Naive thymus-derived CD4-positive, alpha-beta T cell (primary cell): ENCODE data around the gene GDF2. TPM values are rescaled to one million over a fixed set of nuclear protein-coding genes. Genes with fewer than 3 reads are reported as not detected.

Source experiments
- ATAC-seq: fragments of 150-1000 bp; cut with Tn5 transposase; 2 replicates; pipeline ENCODE4 v1.10.0; 2021; ENCODE audit warnings: mild to moderate bottlenecking, moderate library complexity
- CTCF ChIA-PET: fragments of 350-600 bp; sonication (Branson Sonifier 250); formaldehyde crosslinking; loops from one replicate; lab custom pipeline; 2021; ENCODE audit warnings: antibody characterized with exemption; lab: Charles Lee
- POLR2A ChIA-PET: fragments of 350-600 bp; sonication (Branson Sonifier 250); formaldehyde crosslinking; loops from one replicate; lab custom pipeline; 2021; ENCODE audit warnings: antibody characterized with exemption, inconsistent platforms; lab: Charles Lee
- DNase-seq, 9 donors: peaks; one replicate each; pipeline versions ENCODE4 v3.0.0 to v3.0.0-alpha.2; 2020 to 2022; ENCODE audit warnings: mixed read lengths in 1 of 9
- H3K27ac ChIP-seq: one replicate; pipeline ENCODE4 v1.7.0; 2013; ENCODE audit warnings: mild to moderate bottlenecking, low read depth, low read length, moderate library complexity
- H3K27me3 ChIP-seq, 2 donors: one replicate each; pipeline ENCODE4 v1.7.0; 2013; ENCODE audit warnings: low read length in 2 of 2, mild to moderate bottlenecking in 2 of 2, moderate library complexity in 2 of 2; ENCODE audit not compliant: control insufficient read depth in 2 of 2, insufficient read depth in 2 of 2
- H3K36me3 ChIP-seq, 3 experiments: 1 replicate in 2 of 3; 2 replicates in 1 of 3; pipeline ENCODE4 v1.7.0; 2013; ENCODE audit warnings: low read length in 3 of 3, mild to moderate bottlenecking in 3 of 3, moderate library complexity in 1 of 3; ENCODE audit not compliant: insufficient read depth in 3 of 3, control insufficient read depth in 2 of 3
- H3K4me1 ChIP-seq, 2 donors: one replicate each; pipeline ENCODE4 v1.7.0; 2013; ENCODE audit warnings: low read length in 2 of 2, mild to moderate bottlenecking in 2 of 2, moderate library complexity in 1 of 2; ENCODE audit not compliant: control insufficient read depth in 2 of 2, insufficient read depth in 2 of 2
- H3K4me3 ChIP-seq: 2 replicates; pipeline ENCODE4 v1.7.0; 2013; ENCODE audit warnings: mild to moderate bottlenecking, low read length
- H3K9me3 ChIP-seq, 3 experiments: 1 replicate in 2 of 3; 2 replicates in 1 of 3; pipeline ENCODE4 v1.7.0; 2013; ENCODE audit warnings: low read length in 3 of 3; ENCODE audit not compliant: control insufficient read depth in 2 of 3
- H3K27ac Mint-ChIP-seq, 9 donors: one replicate each; pipeline ENCODE4 v1.8.0; 2020 to 2022; ENCODE audit warnings: mixed read lengths in 9 of 9, mild to moderate bottlenecking in 8 of 9, moderate library complexity in 5 of 9, inconsistent platforms in 2 of 9
- H3K27me3 Mint-ChIP-seq, 5 donors: one replicate each; pipeline ENCODE4 v1.8.0; 2021 to 2022; ENCODE audit warnings: mixed read lengths in 5 of 5, mild to moderate bottlenecking in 1 of 5
- H3K36me3 Mint-ChIP-seq, 5 donors: one replicate each; pipeline ENCODE4 v1.8.0; 2020 to 2022; ENCODE audit warnings: mixed read lengths in 5 of 5, mild to moderate bottlenecking in 3 of 5, inconsistent platforms in 1 of 5
- H3K4me1 Mint-ChIP-seq, 7 donors: one replicate each; pipeline ENCODE4 v1.8.0; 2020 to 2022; ENCODE audit warnings: mixed read lengths in 7 of 7, mild to moderate bottlenecking in 3 of 7, inconsistent platforms in 1 of 7
- H3K4me3 Mint-ChIP-seq, 10 donors: one replicate each; pipeline ENCODE4 v1.8.0; 2020 to 2022; ENCODE audit warnings: mild to moderate bottlenecking in 10 of 10, mixed read lengths in 10 of 10, moderate library complexity in 6 of 10, inconsistent platforms in 2 of 10
- H3K9me3 Mint-ChIP-seq, 11 donors: one replicate each; pipeline ENCODE4 v1.8.0; 2020 to 2022; ENCODE audit warnings: mixed read lengths in 11 of 11, mild to moderate bottlenecking in 4 of 11, inconsistent platforms in 1 of 11, moderate library complexity in 1 of 11
- intact Hi-C, 2 donors: fragments of 100-400 bp; cut with micrococcal nuclease; formaldehyde crosslinking; loops; one replicate each; pipeline ENCODE4 v1.15.1; 2023
- polyA plus RNA-seq, 2 donors: library from polyadenylated mRNA; unstranded; fragments of 300-500 nt; fragmentation: Illumina TruSeq; gene quantifications; one replicate each; pipeline ENCODE4 v1.2.3, GENCODE V29; 2021
- total RNA-seq, 6 experiments: library from RNA in 5 of 6; stranded (reverse) in 5 of 6; gene quantifications; 1 replicate in 5 of 6; 2 replicates in 1 of 6; pipeline ENCODE4 v1.2.3 and lab custom pipeline; 2021 to 2026

The GDF2 gene
- total and polyA plus RNA-seq, 7 experiments from 2014 or later = not detected

- no peaks in the 10 kb centered on the region for H3K9me3 Mint-ChIP-seq
- Histone ChIP-seq H3K9me3 (no peaks in the 10 kb centered on the region), H3K36me3 (no peaks in the 10 kb centered on the region), H3K4me3 (no peak overlapping the region), H3K27ac (no peak overlapping the region), H3K4me1 (no peaks in the 10 kb centered on the region), H3K27me3 (no peaks in the 10 kb centered on the region)
- intact Hi-C loops = loop anchor here (1.0 kb wide), 3 partner anchors 28 to 316 kb away; no protein-coding TSS in a partner anchor
- H3K27ac Mint-ChIP-seq = no peak overlapping the region
- DNase-seq (peak in 1 of 9 donors; percentile 3), ATAC-seq (peak; percentile 14)
- peaks cover 0 to 5% (median 0%) of the 10 kb centered on the region in 7 donors for H3K4me1 Mint-ChIP-seq
- H3K36me3 Mint-ChIP-seq = no peaks in the 10 kb centered on the region
- ChIA-PET CTCF (interaction anchor here (0.8 to 2.0 kb wide), 6 partner anchors 28 to 345 kb away, joined by 3 to 15 read pairs (median 4); no protein-coding TSS in a partner anchor), POLR2A (no interaction called here)
- peaks cover 4 to 19% (median 11%) of the 10 kb centered on the region in 5 donors for H3K27me3 Mint-ChIP-seq
- no peak overlapping the region for H3K4me3 Mint-ChIP-seq
Observed at GRCh38 chr10:47339759-47340607, 17.7 kb downstream of the GDF2 start.

- H3K27me3 ChIP-seq = no peaks in the 10 kb centered on the region
- H3K4me3 Mint-ChIP-seq = no peak overlapping the region
- intact Hi-C loops = loop anchor here (1.0 kb wide), 3 partner anchors 28 to 316 kb away; no protein-coding TSS in a partner anchor
- ATAC-seq = peak; percentile 88
- H3K27ac ChIP-seq = no peak overlapping the region
- H3K9me3 Mint-ChIP-seq = no peaks in the 10 kb centered on the region
- peaks cover 0 to 5% (median 0%) of the 10 kb centered on the region in 7 donors for H3K4me1 Mint-ChIP-seq
- H3K4me3 ChIP-seq = no peak overlapping the region
- no peak overlapping the region for H3K27ac Mint-ChIP-seq
- H3K36me3 ChIP-seq = no peaks in the 10 kb centered on the region
- no peaks in the 10 kb centered on the region for H3K9me3 ChIP-seq
- peak; percentile 45 to 76 (median 64) for DNase-seq
- POLR2A ChIA-PET = no interaction called here
- no peaks in the 10 kb centered on the region for H3K4me1 ChIP-seq
- CTCF ChIA-PET = interaction anchor here (0.7 to 2.0 kb wide), 8 partner anchors 13 to 346 kb away, joined by 3 to 15 read pairs (median 4); no protein-coding TSS in a partner anchor
- H3K36me3 Mint-ChIP-seq = no peaks in the 10 kb centered on the region
- peaks cover 4 to 20% (median 11%) of the 10 kb centered on the region in 5 donors for H3K27me3 Mint-ChIP-seq
Observed at GRCh38 chr10:47340608-47341170, 18.4 kb downstream of the GDF2 start.

GRCh38 chr10:47344996-47345870, 23.0 kb downstream of the GDF2 start:
- Mint-ChIP-seq H3K36me3 (no peaks in the 10 kb centered on the region), H3K9me3 (no peaks in the 10 kb centered on the region), H3K4me3 (no peak overlapping the region), H3K4me1 (peaks cover 0 to 4% (median 0%) of the 10 kb centered on the region in 7 donors), H3K27me3 (peaks cover 0 to 13% (median 5%) of the 10 kb centered on the region in 5 donors), H3K27ac (no peak overlapping the region)
- no peak for DNase-seq
- CTCF ChIA-PET = no interaction called here
- no peaks in the 10 kb centered on the region for H3K9me3 ChIP-seq
- no peaks in the 10 kb centered on the region for H3K36me3 ChIP-seq
- intact Hi-C loops = no loop called here
- no peak for ATAC-seq
- H3K27ac ChIP-seq = no peak overlapping the region
- POLR2A ChIA-PET = no interaction called here
- no peak overlapping the region for H3K4me3 ChIP-seq
- H3K4me1 ChIP-seq = no peaks in the 10 kb centered on the region
- no peaks in the 10 kb centered on the region for H3K27me3 ChIP-seq

GRCh38 chr10:47346581-47347302, 24.5 kb downstream of the GDF2 start:
- POLR2A ChIA-PET = no interaction called here
- no peaks in the 10 kb centered on the region for H3K27me3 ChIP-seq
- intact Hi-C loops = no loop called here
- H3K36me3 ChIP-seq = no peaks in the 10 kb centered on the region
- ATAC-seq (no peak), DNase-seq (no peak)
- no peak overlapping the region for H3K4me3 ChIP-seq
- no peaks in the 10 kb centered on the region for H3K4me1 ChIP-seq
- H3K36me3 Mint-ChIP-seq = no peaks in the 10 kb centered on the region
- H3K27ac ChIP-seq = no peak overlapping the region
- CTCF ChIA-PET = no interaction called here
- H3K27me3 Mint-ChIP-seq = peaks cover 0 to 4% (median 0%) of the 10 kb centered on the region in 5 donors
- no peak overlapping the region for H3K27ac Mint-ChIP-seq
- H3K9me3 ChIP-seq = no peaks in the 10 kb centered on the region
- H3K9me3 Mint-ChIP-seq = no peaks in the 10 kb centered on the region
- H3K4me3 Mint-ChIP-seq = no peak overlapping the region
- no peaks in the 10 kb centered on the region for H3K4me1 Mint-ChIP-seq

- no peaks in the 10 kb centered on the region for H3K9me3 ChIP-seq
- ATAC-seq = no peak
- no peaks in the 10 kb centered on the region for H3K36me3 Mint-ChIP-seq
- DNase-seq = no peak
- no peaks in the 10 kb centered on the region for H3K9me3 Mint-ChIP-seq
- ChIA-PET CTCF (no interaction called here), POLR2A (no interaction called here)
- no peak overlapping the region for H3K4me3 ChIP-seq
- H3K27ac Mint-ChIP-seq = no peak overlapping the region
- no peak overlapping the region for H3K4me3 Mint-ChIP-seq
- intact Hi-C loops = no loop called here
- peaks cover 0 to 4% (median 0%) of the 10 kb centered on the region in 5 donors for H3K27me3 Mint-ChIP-seq
- no peaks in the 10 kb centered on the region for H3K36me3 ChIP-seq
- H3K27ac ChIP-seq = no peak overlapping the region
- no peaks in the 10 kb centered on the region for H3K4me1 Mint-ChIP-seq
- no peaks in the 10 kb centered on the region for H3K27me3 ChIP-seq
- H3K4me1 ChIP-seq = no peaks in the 10 kb centered on the region
Observed at GRCh38 chr10:47347303-47347675, 25.0 kb downstream of the GDF2 start.

- Mint-ChIP-seq H3K27me3 (peaks cover 0 to 4% (median 0%) of the 10 kb centered on the region in 5 donors), H3K9me3 (no peaks in the 10 kb centered on the region), H3K36me3 (no peaks in the 10 kb centered on the region), H3K4me3 (no peak within 1 kb of the TSS), H3K27ac (no peak within 1 kb of the TSS), H3K4me1 (no peaks in the 10 kb centered on the region)
- Histone ChIP-seq H3K4me3 (no peak within 1 kb of the TSS), H3K27ac (no peak within 1 kb of the TSS), H3K9me3 (no peaks in the 10 kb centered on the region), H3K27me3 (no peaks in the 10 kb centered on the region), H3K4me1 (no peaks in the 10 kb centered on the region), H3K36me3 (no peaks in the 10 kb centered on the region)
- ATAC-seq (no peak), DNase-seq (no peak)
- intact Hi-C loops = no loop called here
- CTCF ChIA-PET = interaction anchor here (0.8 kb wide), 1 partner anchor 324 kb away, joined by 3 read pairs; no protein-coding TSS in a partner anchor
- POLR2A ChIA-PET = no interaction called here
Observed at GRCh38 chr10:47348138-47348651, 25.9 kb downstream of the GDF2 start, which contains the start of gene RBP3. Gene RBP3 (plus strand): TSS chr10:47348363. CDS start chr10:47348485, 122 bp downstream.
